SK-N-SH (cell line): ENCODE measurements around the gene FAM114A1.

ENCODE experiments used
- EP300 ChIP-seq, 2 experiments: IDR thresholded peaks; 2 replicates each; pipeline versions ENCODE4 v1.4.0 to v1.6.1; 2012; ENCODE audit warnings: borderline replicate concordance in 1 of 2, low read depth in 1 of 2, low read length in 1 of 2
- FOXJ3 ChIP-seq: sonication (generic); formaldehyde crosslinking; IDR thresholded peaks from 2 replicates; pipeline ENCODE4 v1.5.1; 2020; ENCODE audit warnings: mild to moderate bottlenecking, missing genetic modification reagents
- JUND ChIP-seq: IDR thresholded peaks from 2 replicates; pipeline ENCODE4 v1.4.0; 2012
- NFIC ChIP-seq: IDR thresholded peaks from 2 replicates; pipeline ENCODE4 v1.4.0; 2012; ENCODE audit warnings: borderline replicate concordance
- SMC3 ChIP-seq: IDR thresholded peaks from 2 replicates; pipeline ENCODE4 v1.6.1; 2012; ENCODE audit warnings: low read depth, low read length, improper control_type of control experiment
- TAF1 ChIP-seq: IDR thresholded peaks from 2 replicates; pipeline ENCODE4 v1.6.1; 2012; ENCODE audit warnings: low read depth, mild to moderate bottlenecking, low read length, moderate library complexity, borderline replicate concordance
- TF ChIP-seq, protein P1 (sequence below): fragments of 200-600 bp; sonication (generic); IDR thresholded peaks from 2 replicates; pipeline ENCODE4 v1.6.1; 2017; ENCODE audit warnings: antibody characterized with exemption, mild to moderate bottlenecking, moderate library complexity
- TF ChIP-seq, protein P2 (sequence below): IDR thresholded peaks from 2 replicates; pipeline ENCODE4; 2012
- TF ChIP-seq, protein P3 (sequence below): fragments of 150-350 bp; IDR thresholded peaks from 2 replicates; pipeline ENCODE4 v1.6.1; 2017; ENCODE audit warnings: antibody characterized with exemption, low read length, low read depth, borderline replicate concordance
- TF ChIP-seq, protein P4 (sequence below): IDR thresholded peaks from 2 replicates; pipeline ENCODE4 v1.6.1; 2012; ENCODE audit warnings: mild to moderate bottlenecking, low read depth, low read length, moderate library complexity

DNA sequence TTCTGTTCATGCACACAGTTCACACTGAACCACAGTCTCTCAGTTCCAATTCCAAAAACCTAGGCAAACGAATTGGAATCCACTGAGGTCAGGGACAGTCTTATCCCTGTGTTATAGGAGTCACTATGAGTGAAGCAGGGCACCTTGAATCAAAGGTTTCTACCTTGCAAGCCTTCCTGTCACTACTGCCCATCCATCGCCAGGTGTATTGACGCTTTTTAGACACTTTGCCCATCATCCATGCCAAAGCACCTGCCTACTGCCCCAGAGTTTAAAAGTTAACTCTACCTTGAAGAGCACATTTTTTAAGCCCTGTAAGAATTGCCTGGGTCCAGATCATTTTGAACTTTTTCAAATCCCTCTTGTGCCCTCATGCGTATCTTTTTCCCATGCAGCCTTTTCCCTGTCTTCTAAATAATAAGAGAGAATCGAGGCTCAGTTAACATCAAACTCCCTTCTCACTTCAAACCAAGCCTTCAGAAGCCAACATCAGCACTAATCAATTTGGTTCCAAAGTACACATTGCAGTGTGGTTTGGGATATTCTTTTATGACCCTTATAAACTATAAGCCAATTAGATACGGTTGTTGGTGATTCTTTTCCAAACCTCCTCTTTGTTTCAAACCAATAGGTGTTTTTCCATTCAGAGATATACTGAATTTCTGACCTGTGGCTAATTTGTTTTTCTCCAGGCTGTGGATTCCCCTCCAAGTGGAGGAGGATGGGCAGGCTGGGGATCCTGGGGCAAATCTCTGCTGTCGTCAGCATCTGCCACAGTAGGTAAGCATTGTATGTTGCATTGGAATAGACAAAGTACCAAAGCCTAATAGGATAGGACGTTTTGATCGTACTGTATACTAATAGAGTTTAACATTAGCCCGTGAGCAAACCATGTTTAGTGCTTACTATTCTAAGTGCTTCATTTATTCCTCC lies 23.7 kb downstream of the FAM114A1 start:
- TF ChIP-seq, protein P1, sequence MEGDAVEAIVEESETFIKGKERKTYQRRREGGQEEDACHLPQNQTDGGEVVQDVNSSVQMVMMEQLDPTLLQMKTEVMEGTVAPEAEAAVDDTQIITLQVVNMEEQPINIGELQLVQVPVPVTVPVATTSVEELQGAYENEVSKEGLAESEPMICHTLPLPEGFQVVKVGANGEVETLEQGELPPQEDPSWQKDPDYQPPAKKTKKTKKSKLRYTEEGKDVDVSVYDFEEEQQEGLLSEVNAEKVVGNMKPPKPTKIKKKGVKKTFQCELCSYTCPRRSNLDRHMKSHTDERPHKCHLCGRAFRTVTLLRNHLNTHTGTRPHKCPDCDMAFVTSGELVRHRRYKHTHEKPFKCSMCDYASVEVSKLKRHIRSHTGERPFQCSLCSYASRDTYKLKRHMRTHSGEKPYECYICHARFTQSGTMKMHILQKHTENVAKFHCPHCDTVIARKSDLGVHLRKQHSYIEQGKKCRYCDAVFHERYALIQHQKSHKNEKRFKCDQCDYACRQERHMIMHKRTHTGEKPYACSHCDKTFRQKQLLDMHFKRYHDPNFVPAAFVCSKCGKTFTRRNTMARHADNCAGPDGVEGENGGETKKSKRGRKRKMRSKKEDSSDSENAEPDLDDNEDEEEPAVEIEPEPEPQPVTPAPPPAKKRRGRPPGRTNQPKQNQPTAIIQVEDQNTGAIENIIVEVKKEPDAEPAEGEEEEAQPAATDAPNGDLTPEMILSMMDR = no peak
- TF ChIP-seq NFIC (no peak), FOXJ3 (CRISPR knock-in tag) (no peak), TAF1 (no peak), JUND (no peak), EP300 (IDR thresholded peaks at IDR 0.05; ENCODE audit: borderline replicate concordance in 1 of 2, low read depth in 1 of 2, low read length in 1 of 2) (no peak), SMC3 (no peak)
- TF ChIP-seq, protein P2, sequence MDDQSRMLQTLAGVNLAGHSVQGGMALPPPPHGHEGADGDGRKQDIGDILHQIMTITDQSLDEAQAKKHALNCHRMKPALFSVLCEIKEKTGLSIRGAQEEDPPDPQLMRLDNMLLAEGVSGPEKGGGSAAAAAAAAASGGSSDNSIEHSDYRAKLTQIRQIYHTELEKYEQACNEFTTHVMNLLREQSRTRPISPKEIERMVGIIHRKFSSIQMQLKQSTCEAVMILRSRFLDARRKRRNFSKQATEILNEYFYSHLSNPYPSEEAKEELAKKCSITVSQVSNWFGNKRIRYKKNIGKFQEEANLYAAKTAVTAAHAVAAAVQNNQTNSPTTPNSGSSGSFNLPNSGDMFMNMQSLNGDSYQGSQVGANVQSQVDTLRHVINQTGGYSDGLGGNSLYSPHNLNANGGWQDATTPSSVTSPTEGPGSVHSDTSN = no peak
- TF ChIP-seq, protein P3, sequence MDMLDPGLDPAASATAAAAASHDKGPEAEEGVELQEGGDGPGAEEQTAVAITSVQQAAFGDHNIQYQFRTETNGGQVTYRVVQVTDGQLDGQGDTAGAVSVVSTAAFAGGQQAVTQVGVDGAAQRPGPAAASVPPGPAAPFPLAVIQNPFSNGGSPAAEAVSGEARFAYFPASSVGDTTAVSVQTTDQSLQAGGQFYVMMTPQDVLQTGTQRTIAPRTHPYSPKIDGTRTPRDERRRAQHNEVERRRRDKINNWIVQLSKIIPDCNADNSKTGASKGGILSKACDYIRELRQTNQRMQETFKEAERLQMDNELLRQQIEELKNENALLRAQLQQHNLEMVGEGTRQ = no peak
- TF ChIP-seq, protein P4, sequence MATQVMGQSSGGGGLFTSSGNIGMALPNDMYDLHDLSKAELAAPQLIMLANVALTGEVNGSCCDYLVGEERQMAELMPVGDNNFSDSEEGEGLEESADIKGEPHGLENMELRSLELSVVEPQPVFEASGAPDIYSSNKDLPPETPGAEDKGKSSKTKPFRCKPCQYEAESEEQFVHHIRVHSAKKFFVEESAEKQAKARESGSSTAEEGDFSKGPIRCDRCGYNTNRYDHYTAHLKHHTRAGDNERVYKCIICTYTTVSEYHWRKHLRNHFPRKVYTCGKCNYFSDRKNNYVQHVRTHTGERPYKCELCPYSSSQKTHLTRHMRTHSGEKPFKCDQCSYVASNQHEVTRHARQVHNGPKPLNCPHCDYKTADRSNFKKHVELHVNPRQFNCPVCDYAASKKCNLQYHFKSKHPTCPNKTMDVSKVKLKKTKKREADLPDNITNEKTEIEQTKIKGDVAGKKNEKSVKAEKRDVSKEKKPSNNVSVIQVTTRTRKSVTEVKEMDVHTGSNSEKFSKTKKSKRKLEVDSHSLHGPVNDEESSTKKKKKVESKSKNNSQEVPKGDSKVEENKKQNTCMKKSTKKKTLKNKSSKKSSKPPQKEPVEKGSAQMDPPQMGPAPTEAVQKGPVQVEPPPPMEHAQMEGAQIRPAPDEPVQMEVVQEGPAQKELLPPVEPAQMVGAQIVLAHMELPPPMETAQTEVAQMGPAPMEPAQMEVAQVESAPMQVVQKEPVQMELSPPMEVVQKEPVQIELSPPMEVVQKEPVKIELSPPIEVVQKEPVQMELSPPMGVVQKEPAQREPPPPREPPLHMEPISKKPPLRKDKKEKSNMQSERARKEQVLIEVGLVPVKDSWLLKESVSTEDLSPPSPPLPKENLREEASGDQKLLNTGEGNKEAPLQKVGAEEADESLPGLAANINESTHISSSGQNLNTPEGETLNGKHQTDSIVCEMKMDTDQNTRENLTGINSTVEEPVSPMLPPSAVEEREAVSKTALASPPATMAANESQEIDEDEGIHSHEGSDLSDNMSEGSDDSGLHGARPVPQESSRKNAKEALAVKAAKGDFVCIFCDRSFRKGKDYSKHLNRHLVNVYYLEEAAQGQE = no peak
